Measurements from ENCODE around the gene GTPBP4. TPM values are rescaled to one million over a fixed set of nuclear protein-coding genes. Genes with fewer than 3 reads are reported as not detected.
"Not testable (repeated sequence)": the region's sequence is repeated elsewhere in the genome, so short reads cannot be mapped to it uniquely, and the experiment has no call there.

GTPBP4 gene
- polyA plus RNA-seq, 1 donor (not counting 4 experiments of a cell fraction or from before 2014, with no cell fraction given): 70.4 TPM

DNA sequence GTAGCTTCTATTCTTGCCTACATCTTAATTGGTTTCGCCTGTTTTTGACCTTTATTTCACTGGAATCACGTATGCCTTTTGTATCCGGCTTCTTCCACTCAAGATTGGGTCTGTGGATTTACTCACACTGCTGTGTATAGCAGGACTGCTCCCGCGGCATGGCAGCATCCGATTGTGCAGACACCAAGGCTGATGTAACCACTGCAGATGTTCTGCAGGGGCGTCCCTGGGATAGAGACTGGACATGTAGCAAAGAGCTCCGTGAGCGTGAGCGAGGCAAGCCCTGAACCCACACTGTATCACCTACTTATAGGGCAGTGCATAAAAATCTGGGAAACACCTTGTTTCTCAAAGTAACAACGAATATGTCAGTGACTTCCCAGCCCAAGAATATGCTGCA is 48.9 kb downstream of the GTPBP4 start:
- H3K4me1 ChIP-seq (ENCODE audit: control insufficient read depth, extremely low read depth, insufficient read depth, low read length): peaks cover 15% of the 10 kb centered on the region
- no peaks in the 10 kb centered on the region for H3K79me2 ChIP-seq (ENCODE audit: control insufficient read depth, insufficient read depth, low read length)
- H3K27me3 ChIP-seq (ENCODE audit: control insufficient read depth, extremely low read depth, insufficient read depth, low read length): no peaks in the 10 kb centered on the region
- H3K9ac ChIP-seq (ENCODE audit: control insufficient read depth, extremely low read depth, insufficient read depth, low read length): peak overlapping the region; percentile 72
- no peak for FAIRE-seq
- no peak for TF ChIP-seq EZH2 (IDR thresholded peaks at IDR 0.05; ENCODE audit: low read length)
- TF ChIP-seq, protein P1, sequence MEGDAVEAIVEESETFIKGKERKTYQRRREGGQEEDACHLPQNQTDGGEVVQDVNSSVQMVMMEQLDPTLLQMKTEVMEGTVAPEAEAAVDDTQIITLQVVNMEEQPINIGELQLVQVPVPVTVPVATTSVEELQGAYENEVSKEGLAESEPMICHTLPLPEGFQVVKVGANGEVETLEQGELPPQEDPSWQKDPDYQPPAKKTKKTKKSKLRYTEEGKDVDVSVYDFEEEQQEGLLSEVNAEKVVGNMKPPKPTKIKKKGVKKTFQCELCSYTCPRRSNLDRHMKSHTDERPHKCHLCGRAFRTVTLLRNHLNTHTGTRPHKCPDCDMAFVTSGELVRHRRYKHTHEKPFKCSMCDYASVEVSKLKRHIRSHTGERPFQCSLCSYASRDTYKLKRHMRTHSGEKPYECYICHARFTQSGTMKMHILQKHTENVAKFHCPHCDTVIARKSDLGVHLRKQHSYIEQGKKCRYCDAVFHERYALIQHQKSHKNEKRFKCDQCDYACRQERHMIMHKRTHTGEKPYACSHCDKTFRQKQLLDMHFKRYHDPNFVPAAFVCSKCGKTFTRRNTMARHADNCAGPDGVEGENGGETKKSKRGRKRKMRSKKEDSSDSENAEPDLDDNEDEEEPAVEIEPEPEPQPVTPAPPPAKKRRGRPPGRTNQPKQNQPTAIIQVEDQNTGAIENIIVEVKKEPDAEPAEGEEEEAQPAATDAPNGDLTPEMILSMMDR (optimal IDR thresholded peaks at IDR 0.05 in 1 of 3, IDR thresholded peaks at IDR 0.05 in 1 of 3, conservative IDR thresholded peaks at IDR 0.05 in 1 of 3; ENCODE audit: extremely low read depth in 1 of 3, insufficient read depth in 2 of 3, low read length in 3 of 3): no peak
- no peak overlapping the region for H2AFZ ChIP-seq (ENCODE audit: control insufficient read depth, low read length)
- H3K4me3 ChIP-seq (ENCODE audit: control insufficient read depth in 2 of 3, extremely low read depth in 1 of 3, insufficient read depth in 2 of 3, low read depth in 1 of 3, low read length in 3 of 3): no peak overlapping the region
- no peak overlapping the region for H3K4me2 ChIP-seq (ENCODE audit: control insufficient read depth, extremely low read depth, insufficient read depth, low read depth, low read length)
- no peak for DNase-seq (ENCODE audit: low read depth, low spot score)
- dilution Hi-C loops (cut with MboI; ENCODE audit: extremely low pct_ligation_motif_present, low sequenced_read_pairs): no loop called here
- peak overlapping the region; percentile 92 for H3K27ac ChIP-seq (ENCODE audit: control insufficient read depth, insufficient read depth, low read length)
- no peaks in the 10 kb centered on the region for H3K9me3 ChIP-seq (ENCODE audit: control insufficient read depth, low read depth, low read length)
- peaks cover 12% of the 10 kb centered on the region for H4K20me1 ChIP-seq (ENCODE audit: control insufficient read depth, extremely low read depth, insufficient read depth, low read length)
- peaks cover 4 to 16% of the 10 kb centered on the region in 2 experiments for H3K36me3 ChIP-seq (ENCODE audit: control insufficient read depth in 2 of 2, extremely low read depth in 1 of 2, insufficient read depth in 2 of 2, low read length in 2 of 2)
- no peaks in the 10 kb centered on the region for H3K9me1 ChIP-seq (ENCODE audit: control insufficient read depth, extremely low read depth, insufficient read depth, low read length)

DNA sequence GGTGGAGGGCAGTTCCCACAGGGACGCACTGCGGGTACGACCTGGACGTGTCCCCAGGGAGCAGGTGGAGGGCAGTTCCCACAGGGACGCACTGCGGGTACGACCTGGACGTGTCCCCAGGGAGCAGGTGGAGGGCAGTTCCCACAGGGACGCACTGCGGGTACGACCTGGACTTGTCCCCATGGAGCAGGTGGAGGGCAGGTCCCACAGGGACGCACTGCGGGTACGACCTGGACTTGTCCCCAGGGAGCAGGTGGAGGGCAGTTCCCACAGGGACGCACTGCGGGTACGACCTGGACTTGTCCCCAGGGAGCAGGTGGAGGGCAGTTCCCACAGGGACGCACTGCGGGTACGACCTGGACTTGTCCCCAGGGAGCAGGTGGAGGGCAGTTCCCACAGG is 50.5 kb downstream of the GTPBP4 start:
- DNase-seq (ENCODE audit: low read depth, low spot score); H3K4me2 ChIP-seq (ENCODE audit: control insufficient read depth, extremely low read depth, insufficient read depth, low read depth, low read length); dilution Hi-C loops (cut with MboI; ENCODE audit: extremely low pct_ligation_motif_present, low sequenced_read_pairs); H3K4me3 ChIP-seq (ENCODE audit: control insufficient read depth in 2 of 3, extremely low read depth in 1 of 3, insufficient read depth in 2 of 3, low read depth in 1 of 3, low read length in 3 of 3); H2AFZ ChIP-seq (ENCODE audit: control insufficient read depth, low read length); H3K9me3 ChIP-seq (ENCODE audit: control insufficient read depth, low read depth, low read length); H3K9me1 ChIP-seq (ENCODE audit: control insufficient read depth, extremely low read depth, insufficient read depth, low read length); FAIRE-seq; H3K27me3 ChIP-seq (ENCODE audit: control insufficient read depth, extremely low read depth, insufficient read depth, low read length); H3K9ac ChIP-seq (ENCODE audit: control insufficient read depth, extremely low read depth, insufficient read depth, low read length); H3K79me2 ChIP-seq (ENCODE audit: control insufficient read depth, insufficient read depth, low read length); H3K27ac ChIP-seq (ENCODE audit: control insufficient read depth, insufficient read depth, low read length): not testable (repeated sequence)
- Histone ChIP-seq H3K36me3 (ENCODE audit: control insufficient read depth in 2 of 2, extremely low read depth in 1 of 2, insufficient read depth in 2 of 2, low read length in 2 of 2) (peaks cover 11 to 22% of the 10 kb centered on the region in 2 experiments), H4K20me1 (ENCODE audit: control insufficient read depth, extremely low read depth, insufficient read depth, low read length) (peaks cover 16% of the 10 kb centered on the region), H3K4me1 (ENCODE audit: control insufficient read depth, extremely low read depth, insufficient read depth, low read length) (peaks cover 15% of the 10 kb centered on the region)

DNA sequence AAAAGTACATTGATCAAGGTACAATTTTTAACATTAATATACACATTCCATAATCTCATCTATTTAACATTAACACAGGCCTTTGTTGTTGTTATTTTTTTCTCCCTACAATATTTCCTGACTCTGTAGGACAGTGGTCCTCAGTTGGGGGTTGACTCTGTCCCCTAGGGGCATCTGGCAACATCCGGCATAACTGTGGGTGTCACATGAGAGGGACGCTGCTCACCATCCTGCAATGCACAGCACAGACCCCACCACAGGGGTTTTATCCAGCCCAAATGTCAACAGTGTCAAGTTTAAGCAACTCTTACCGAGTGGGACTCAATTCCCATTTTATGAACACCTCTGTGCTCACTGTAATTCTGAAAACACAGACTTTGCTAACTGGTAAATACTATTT is 51.9 kb downstream of the GTPBP4 start:
- Histone ChIP-seq H3K27ac (ENCODE audit: control insufficient read depth, insufficient read depth, low read length) (no peak overlapping the region), H2AFZ (ENCODE audit: control insufficient read depth, low read length) (no peak overlapping the region), H3K4me3 (ENCODE audit: control insufficient read depth in 2 of 3, extremely low read depth in 1 of 3, insufficient read depth in 2 of 3, low read depth in 1 of 3, low read length in 3 of 3) (no peak overlapping the region), H3K4me1 (ENCODE audit: control insufficient read depth, extremely low read depth, insufficient read depth, low read length) (peaks cover 15% of the 10 kb centered on the region), H4K20me1 (ENCODE audit: control insufficient read depth, extremely low read depth, insufficient read depth, low read length) (peaks cover 21% of the 10 kb centered on the region), H3K9me3 (ENCODE audit: control insufficient read depth, low read depth, low read length) (no peaks in the 10 kb centered on the region), H3K4me2 (ENCODE audit: control insufficient read depth, extremely low read depth, insufficient read depth, low read depth, low read length) (no peak overlapping the region), H3K9ac (ENCODE audit: control insufficient read depth, extremely low read depth, insufficient read depth, low read length) (no peak overlapping the region), H3K36me3 (ENCODE audit: control insufficient read depth in 2 of 2, extremely low read depth in 1 of 2, insufficient read depth in 2 of 2, low read length in 2 of 2) (peaks cover 15 to 32% of the 10 kb centered on the region in 2 experiments), H3K9me1 (ENCODE audit: control insufficient read depth, extremely low read depth, insufficient read depth, low read length) (no peaks in the 10 kb centered on the region), H3K79me2 (ENCODE audit: control insufficient read depth, insufficient read depth, low read length) (peaks cover 19% of the 10 kb centered on the region), H3K27me3 (ENCODE audit: control insufficient read depth, extremely low read depth, insufficient read depth, low read length) (no peaks in the 10 kb centered on the region)
- TF ChIP-seq, protein P1 (optimal IDR thresholded peaks at IDR 0.05 in 1 of 3, IDR thresholded peaks at IDR 0.05 in 1 of 3, conservative IDR thresholded peaks at IDR 0.05 in 1 of 3; ENCODE audit: extremely low read depth in 1 of 3, insufficient read depth in 2 of 3, low read length in 3 of 3): no peak
- TF ChIP-seq EZH2 (IDR thresholded peaks at IDR 0.05; ENCODE audit: low read length): no peak
- no peak for DNase-seq (ENCODE audit: low read depth, low spot score)
- FAIRE-seq: no peak
- dilution Hi-C loops (cut with MboI; ENCODE audit: extremely low pct_ligation_motif_present, low sequenced_read_pairs): no loop called here
